Measurements from ENCODE around the gene MAN1A1.

DNA sequence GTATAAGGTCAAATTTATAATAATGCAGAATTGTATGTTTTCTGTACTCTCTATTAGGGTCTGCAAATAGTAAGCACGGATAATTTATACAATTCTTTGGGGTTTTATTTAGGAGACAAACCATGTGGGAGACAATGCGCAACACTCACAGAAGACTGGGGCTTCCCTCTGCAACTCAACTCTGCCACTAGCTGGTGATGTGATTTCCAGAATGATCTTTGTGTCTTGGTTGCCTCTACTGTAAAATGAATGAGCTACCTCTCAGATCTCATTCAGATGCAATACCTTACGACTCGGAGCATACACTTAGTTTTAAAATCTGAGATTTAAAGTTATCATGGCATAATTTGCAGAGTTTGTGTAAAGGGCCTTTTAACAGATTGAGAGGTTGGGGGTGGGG is 6.4 kb downstream of the MAN1A1 start:
- TF ChIP-seq, protein P1, sequence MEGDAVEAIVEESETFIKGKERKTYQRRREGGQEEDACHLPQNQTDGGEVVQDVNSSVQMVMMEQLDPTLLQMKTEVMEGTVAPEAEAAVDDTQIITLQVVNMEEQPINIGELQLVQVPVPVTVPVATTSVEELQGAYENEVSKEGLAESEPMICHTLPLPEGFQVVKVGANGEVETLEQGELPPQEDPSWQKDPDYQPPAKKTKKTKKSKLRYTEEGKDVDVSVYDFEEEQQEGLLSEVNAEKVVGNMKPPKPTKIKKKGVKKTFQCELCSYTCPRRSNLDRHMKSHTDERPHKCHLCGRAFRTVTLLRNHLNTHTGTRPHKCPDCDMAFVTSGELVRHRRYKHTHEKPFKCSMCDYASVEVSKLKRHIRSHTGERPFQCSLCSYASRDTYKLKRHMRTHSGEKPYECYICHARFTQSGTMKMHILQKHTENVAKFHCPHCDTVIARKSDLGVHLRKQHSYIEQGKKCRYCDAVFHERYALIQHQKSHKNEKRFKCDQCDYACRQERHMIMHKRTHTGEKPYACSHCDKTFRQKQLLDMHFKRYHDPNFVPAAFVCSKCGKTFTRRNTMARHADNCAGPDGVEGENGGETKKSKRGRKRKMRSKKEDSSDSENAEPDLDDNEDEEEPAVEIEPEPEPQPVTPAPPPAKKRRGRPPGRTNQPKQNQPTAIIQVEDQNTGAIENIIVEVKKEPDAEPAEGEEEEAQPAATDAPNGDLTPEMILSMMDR (conservative IDR thresholded peaks at IDR 0.05; ENCODE audit: low read length) = peak; percentile 56
- no peak for TF ChIP-seq EZH2phosphoT487 (IDR thresholded peaks at IDR 0.05; ENCODE audit: borderline replicate concordance)

Measured in Loucy (cell line).